Right cardiac atrium (tissue), 5 donors: ENCODE measurements around the gene FSTL4. TPM values are rescaled to one million over a fixed set of nuclear protein-coding genes. Genes with fewer than 3 reads are reported as not detected.

Experiments used
- ATAC-seq, 2 donors: fragments of 200-7000 bp; cut with Tn5 transposase; one replicate each; pipeline versions ENCODE4 v1.8.0 to v1.9.1; 2020; ENCODE audit warnings: moderate library complexity in 2 of 2, mild to moderate bottlenecking in 1 of 2
- DNase-seq, 3 donors: peaks; one replicate each; pipeline ENCODE4 v3.0.0-alpha.2; 2020
- H3K27ac ChIP-seq: one replicate; pipeline ENCODE4 v1.5.1; 2013; ENCODE audit warnings: mild to moderate bottlenecking, low read length, control low read depth, moderate library complexity
- H3K27me3 ChIP-seq: one replicate; pipeline ENCODE4 v1.6.1; 2013; ENCODE audit not compliant: control insufficient read depth, insufficient read depth
- H3K4me1 ChIP-seq: one replicate; pipeline ENCODE4 v1.6.1; 2013; ENCODE audit warnings: low read length; ENCODE audit not compliant: control insufficient read depth, insufficient read depth
- H3K4me3 ChIP-seq: one replicate; pipeline ENCODE4 v1.5.1; 2013; ENCODE audit warnings: low read length, control low read depth
- H3K9me3 ChIP-seq: one replicate; pipeline ENCODE4 v1.6.1; 2013; ENCODE audit warnings: low read length; ENCODE audit not compliant: control insufficient read depth
- WGBS: extraction: QIAGEN DNeasy Blood & Tissue Kit; methylation state at CpG from one replicate; pipeline ENCODE4 v1.1.7; 2013; 5-methylcytosine and 5-hydroxymethylcytosine counted together
- intact Hi-C, 4 donors: fragments of 100-400 bp; cut with DNase I; formaldehyde crosslinking; loops; one replicate each; pipeline versions ENCODE4 v1.11.0 to v1.14.0; 2022 to 2023
- polyA plus RNA-seq: library from polyadenylated mRNA; stranded (reverse); fragments of 200-250 nt; gene quantifications from one replicate; pipeline ENCODE4 v1.2.3, GENCODE V29; 2013
- total RNA-seq, 4 donors: library from RNA; stranded (reverse); fragmentation: NEBNext Ultra II Directional; extraction: Animal tissue kit (Norgen Biotek cat#: 25700); gene quantifications; one replicate each; pipeline ENCODE4 v1.2.1, GENCODE V29; 2021
- donor health status: healthy with polysubstance abuse.
- donor health status: DM: no; HTN: yes; CAD: no.
- donor health status: DM: no; HTN: no; CAD: no.
- donor health status: DM: no; HTN: yes; CAD: no; lungs with severe emphysema.
- donor health status: DM: yes; HTN: yes; CAD: no.

FSTL4 gene
- total and polyA plus RNA-seq, 5 donors: not detected

DNA sequence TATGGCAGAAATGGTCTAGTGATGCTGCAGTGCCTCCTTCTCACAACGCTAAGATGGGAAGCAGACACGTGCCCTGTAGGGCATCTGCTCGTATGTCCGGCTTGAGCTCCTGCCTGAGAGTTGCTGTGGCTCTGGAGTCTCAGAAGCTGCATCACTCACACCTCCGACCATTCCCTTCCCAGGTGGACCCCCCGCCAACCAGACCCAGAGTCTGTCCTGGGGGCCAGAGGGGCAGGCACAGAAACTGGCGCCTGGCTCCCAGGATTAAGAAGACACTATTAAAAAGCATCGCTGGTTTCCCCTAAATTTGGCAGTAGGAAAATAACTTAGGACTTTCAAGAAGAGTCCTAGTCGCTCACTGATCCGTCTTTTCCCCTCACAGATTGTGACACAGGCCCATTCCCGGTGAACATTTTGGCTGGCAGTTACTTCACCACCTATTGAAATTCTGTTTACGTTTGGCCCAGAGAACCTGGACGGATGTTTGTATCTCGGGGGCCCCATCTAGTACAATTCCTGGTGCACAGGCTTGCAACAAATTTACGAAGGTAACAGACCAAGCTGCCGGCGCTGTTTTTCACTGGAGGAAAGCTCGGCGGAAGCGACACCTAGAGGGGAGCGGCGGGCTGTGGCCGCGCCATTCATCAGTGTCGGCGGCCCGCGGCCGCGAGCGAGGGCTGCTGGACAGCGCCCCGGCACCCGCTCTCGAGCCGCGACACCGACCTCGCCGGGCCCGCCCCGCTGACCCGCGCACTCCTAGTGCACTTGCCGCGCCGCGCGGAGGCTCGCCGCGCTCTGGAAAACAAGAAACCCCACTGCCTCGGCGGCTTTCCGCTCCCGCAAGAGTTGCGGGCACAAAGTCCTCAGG, 1.6 kb downstream of the FSTL4 start:
- no peak overlapping the region for H3K27ac ChIP-seq
- peak; percentile 62 to 84 (median 80) for DNase-seq
- no peaks in the 10 kb centered on the region for H3K4me1 ChIP-seq
- H3K4me3 ChIP-seq: peak overlapping the region; percentile 41
- WGBS: 7% methylated on average over 57 of the region's 57 CpGs
- H3K9me3 ChIP-seq: no peaks in the 10 kb centered on the region
- intact Hi-C loops: loop anchor here in 2 of 4 donors (5.0 to 10.0 kb wide), 2 partner anchors 186 to 188 kb away; no protein-coding TSS in a partner anchor
- no peaks in the 10 kb centered on the region for H3K27me3 ChIP-seq
- peak; percentile 96 to 97 for ATAC-seq

DNA sequence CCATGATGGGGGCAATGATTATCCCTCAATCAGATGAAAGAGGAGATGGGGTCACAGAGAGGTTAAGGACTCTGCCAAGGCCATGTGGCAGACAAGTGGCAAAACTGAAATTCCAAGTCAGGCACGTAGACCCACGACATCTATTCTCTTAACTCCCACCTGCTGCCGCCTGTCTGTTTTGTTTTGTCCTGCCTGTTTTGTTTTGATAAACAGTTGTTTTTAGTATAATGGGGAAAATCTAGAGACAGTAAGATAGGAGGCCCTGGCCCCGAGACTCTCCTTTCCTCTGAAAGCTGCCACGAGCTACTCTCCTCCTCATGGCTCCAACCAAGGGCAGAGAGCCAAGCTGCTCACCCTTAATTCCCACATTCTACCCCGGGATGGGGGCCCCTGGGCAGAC, 4.9 kb downstream of the FSTL4 start:
- Histone ChIP-seq H3K27ac (no peak overlapping the region), H3K4me1 (peaks cover 2% of the 10 kb centered on the region), H3K27me3 (no peaks in the 10 kb centered on the region), H3K4me3 (no peak overlapping the region), H3K9me3 (no peaks in the 10 kb centered on the region)
- WGBS: 63% methylated on average over 6 of the region's 6 CpGs
- no peak for DNase-seq
- intact Hi-C loops: no loop called here
- ATAC-seq: no peak

GRCh38 chr5:133606835-133607234, 5.5 kb downstream of the FSTL4 start:
- no peak for ATAC-seq
- Histone ChIP-seq H3K27me3 (no peaks in the 10 kb centered on the region), H3K27ac (no peak overlapping the region), H3K4me3 (no peak overlapping the region), H3K9me3 (no peaks in the 10 kb centered on the region), H3K4me1 (peaks cover 2% of the 10 kb centered on the region)
- 83% methylated on average over 2 of the region's 2 CpGs for WGBS
- DNase-seq: no peak
- intact Hi-C loops: no loop called here

DNA sequence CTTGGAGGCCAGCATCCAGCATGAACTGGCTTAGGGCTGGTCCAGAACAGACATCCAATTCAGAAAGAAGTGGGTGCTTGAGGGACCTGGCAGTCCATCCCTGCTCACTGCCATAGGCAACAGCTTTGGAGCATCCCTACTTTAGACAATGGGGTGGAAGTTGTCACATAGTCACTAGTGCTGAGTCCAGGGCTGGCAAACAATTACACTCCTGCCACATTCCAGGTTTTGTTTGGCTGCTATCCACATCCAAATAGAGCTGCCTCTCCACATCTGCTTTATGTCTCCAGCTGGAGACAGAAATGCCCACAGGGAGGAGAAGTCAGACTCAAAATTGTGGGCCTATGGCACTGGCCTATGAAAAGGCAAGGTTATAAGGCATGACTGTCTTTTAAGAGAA, 7.0 kb downstream of the FSTL4 start:
- Histone ChIP-seq H3K27me3 (no peaks in the 10 kb centered on the region), H3K27ac (no peak overlapping the region), H3K4me3 (no peak overlapping the region), H3K4me1 (peaks cover 2% of the 10 kb centered on the region), H3K9me3 (no peaks in the 10 kb centered on the region)
- ATAC-seq (peak in 1 of 2 donors; percentile 51), DNase-seq (no peak)
- intact Hi-C loops: no loop called here

DNA sequence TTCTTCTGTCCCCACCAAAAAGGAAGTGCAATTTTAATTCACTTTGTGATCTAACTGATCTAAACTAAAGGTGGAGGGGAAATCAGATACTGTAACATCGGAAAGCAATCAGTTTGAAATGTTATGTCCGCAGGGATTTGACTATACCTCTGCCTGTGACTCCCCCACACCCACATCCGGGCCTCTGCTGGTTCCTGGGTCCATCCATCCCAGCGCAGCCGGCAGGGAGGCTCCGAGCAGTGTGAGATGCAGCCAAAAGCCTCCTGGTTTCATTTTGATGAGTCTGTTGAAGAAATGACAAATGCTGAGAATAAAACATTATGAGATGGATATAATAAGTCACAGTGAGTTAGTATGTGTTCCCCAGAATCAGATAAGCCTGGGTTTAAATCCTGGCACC, 8.6 kb downstream of the FSTL4 start:
- Histone ChIP-seq H3K4me3 (no peak overlapping the region), H3K27ac (no peak overlapping the region), H3K4me1 (peaks cover 2% of the 10 kb centered on the region), H3K27me3 (no peaks in the 10 kb centered on the region), H3K9me3 (no peaks in the 10 kb centered on the region)
- no peak for DNase-seq
- intact Hi-C loops: no loop called here
- 57% methylated on average over 6 of the region's 6 CpGs for WGBS
- ATAC-seq: no peak

DNA sequence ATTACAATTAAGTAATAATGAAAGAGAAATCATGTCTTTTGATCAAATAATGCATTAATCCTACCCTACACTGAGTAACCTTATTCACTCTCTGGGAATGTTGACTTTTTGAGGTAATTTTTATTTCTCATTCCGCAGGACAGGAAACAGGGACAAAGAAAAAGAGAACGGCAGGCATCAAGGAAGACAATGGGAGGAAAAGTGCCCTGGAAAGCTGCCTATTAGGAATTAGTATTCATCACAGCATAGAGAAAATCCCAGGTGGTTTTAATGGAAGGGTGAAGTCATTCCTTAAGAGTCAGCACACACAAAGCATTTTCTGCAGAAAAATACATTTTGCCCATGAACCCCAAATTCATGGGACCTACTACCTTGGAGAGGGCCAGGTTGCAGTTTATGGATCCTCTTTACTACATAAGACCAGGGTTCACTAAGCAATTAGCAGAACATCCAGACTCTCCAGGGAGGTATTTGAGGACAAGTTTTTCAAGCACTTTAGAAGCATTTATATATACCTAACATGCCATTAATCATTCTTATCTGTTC, 9.4 kb downstream of the FSTL4 start:
- DNase-seq (no peak), ATAC-seq (no peak)
- Histone ChIP-seq H3K4me1 (peaks cover 2% of the 10 kb centered on the region), H3K27ac (no peak overlapping the region), H3K9me3 (no peaks in the 10 kb centered on the region), H3K4me3 (no peak overlapping the region), H3K27me3 (no peaks in the 10 kb centered on the region)
- intact Hi-C loops: no loop called here
- WGBS: 39% methylated on average over 2 of the region's 2 CpGs

- Histone ChIP-seq H3K27ac (no peak overlapping the region), H3K9me3 (no peaks in the 10 kb centered on the region), H3K27me3 (no peaks in the 10 kb centered on the region), H3K4me3 (no peak overlapping the region), H3K4me1 (no peaks in the 10 kb centered on the region)
- 76% methylated on average over 6 of the region's 6 CpGs for WGBS
- intact Hi-C loops: no loop called here
- no peak for ATAC-seq
- DNase-seq: no peak
These were observed 12.7 kb downstream of the FSTL4 start for GRCh38 chr5:133599600-133599999.

DNA sequence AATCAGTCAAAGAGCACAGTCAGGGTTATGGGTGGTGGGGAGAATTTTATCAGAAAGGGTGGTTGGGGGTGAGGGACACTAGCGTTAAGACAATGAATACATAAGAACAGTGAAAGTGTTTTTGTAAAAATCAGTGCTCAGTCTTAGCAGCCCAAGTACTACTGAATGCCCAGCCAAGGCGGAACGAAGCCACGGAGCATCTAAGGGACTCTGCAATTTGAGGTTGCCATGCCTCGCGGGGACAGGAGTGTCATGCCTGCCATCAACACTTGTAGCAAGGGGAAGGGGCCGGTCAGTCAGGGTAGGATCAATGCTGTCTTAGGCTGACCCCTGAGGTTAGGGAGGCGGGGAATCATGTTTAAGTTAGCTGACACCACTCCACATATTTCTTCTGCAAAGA, 13.3 kb downstream of the FSTL4 start:
- DNase-seq (no peak), ATAC-seq (no peak)
- Histone ChIP-seq H3K4me1 (no peaks in the 10 kb centered on the region), H3K9me3 (no peaks in the 10 kb centered on the region), H3K27ac (no peak overlapping the region), H3K27me3 (no peaks in the 10 kb centered on the region), H3K4me3 (no peak overlapping the region)
- WGBS: 89% methylated on average over 8 of the region's 8 CpGs
- intact Hi-C loops: no loop called here

DNA sequence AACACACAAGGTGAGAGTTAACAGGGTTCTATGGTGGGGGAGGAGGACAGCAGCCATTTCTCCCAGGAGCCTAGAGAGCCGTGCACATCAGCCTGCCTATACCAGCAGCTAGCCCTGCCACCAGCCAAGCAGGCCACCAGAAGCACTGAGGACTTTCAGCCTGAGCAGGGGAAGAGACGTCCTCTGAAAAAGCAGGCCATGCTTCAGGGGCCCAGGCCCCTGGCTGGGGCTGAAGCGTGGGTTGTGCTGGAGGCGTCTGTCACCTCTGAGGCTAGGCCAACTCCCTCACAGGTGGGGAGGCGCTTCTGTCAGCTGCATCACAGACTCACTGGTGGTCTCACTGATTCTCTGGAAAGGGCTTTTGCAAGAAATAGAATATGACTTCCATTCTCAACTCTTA, 16.3 kb downstream of the FSTL4 start:
- intact Hi-C loops: no loop called here
- WGBS: 62% methylated on average over 5 of the region's 5 CpGs
- no peak for ATAC-seq

GRCh38 chr5:133595465-133595864, 16.9 kb downstream of the FSTL4 start:
- Histone ChIP-seq H3K27me3 (no peaks in the 10 kb centered on the region), H3K4me3 (no peak overlapping the region), H3K9me3 (no peaks in the 10 kb centered on the region), H3K27ac (no peak overlapping the region), H3K4me1 (no peaks in the 10 kb centered on the region)
- intact Hi-C loops: no loop called here
- DNase-seq (no peak), ATAC-seq (no peak)
- 82% methylated on average over 5 of the region's 5 CpGs for WGBS

More for the DNA sequence above, 16.3 kb downstream of the FSTL4 start:
- Histone ChIP-seq H3K9me3 (no peaks in the 10 kb centered on the region), H3K4me1 (no peaks in the 10 kb centered on the region), H3K4me3 (no peak overlapping the region), H3K27me3 (no peaks in the 10 kb centered on the region), H3K27ac (no peak overlapping the region)
- peak in 1 of 3 donors; percentile 24 for DNase-seq

GRCh38 chr5:133589286-133589685, 23.1 kb downstream of the FSTL4 start:
- no peak for ATAC-seq
- H3K27me3 ChIP-seq: no peaks in the 10 kb centered on the region
- no peak overlapping the region for H3K4me3 ChIP-seq
- no peaks in the 10 kb centered on the region for H3K9me3 ChIP-seq
- WGBS: 68% methylated on average over 1 of the region's 1 CpG
- intact Hi-C loops: no loop called here
- H3K4me1 ChIP-seq: no peaks in the 10 kb centered on the region
- no peak overlapping the region for H3K27ac ChIP-seq
- DNase-seq: no peak
